ENCODE measurements around the gene MUC12. TPM values are rescaled to one million over a fixed set of nuclear protein-coding genes. Genes with fewer than 3 reads are reported as not detected.

Gene MUC12
- total RNA-seq, 4 donors from 2014 or later, result 1.1 to 2.5 TPM; not detected in 2

DNA sequence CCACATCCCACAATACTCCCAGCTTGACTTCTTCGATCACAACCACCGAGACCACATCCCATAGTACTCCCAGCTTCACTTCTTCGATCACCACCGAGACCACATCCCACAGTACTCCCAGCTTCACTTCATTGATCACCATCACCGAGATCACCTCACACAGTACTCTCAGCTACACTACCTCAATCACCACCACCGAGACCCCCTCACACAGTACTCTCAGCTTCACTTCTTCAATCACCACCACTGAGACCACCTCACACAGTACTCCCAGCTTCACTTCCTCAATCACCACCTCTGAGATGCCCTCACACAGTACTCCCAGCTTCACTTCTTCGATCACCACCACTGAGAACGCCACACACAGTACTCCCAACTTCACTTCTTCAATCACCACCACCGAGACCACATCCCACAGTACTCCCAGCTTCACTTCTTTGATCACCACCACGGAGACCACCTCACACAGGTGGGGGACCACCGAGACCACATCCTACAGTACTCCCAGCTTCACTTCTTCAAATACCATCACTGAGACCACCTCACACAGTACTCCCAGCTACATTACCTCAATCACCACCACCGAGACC is 11.4 kb upstream of the MUC12 start:
- intact Hi-C loops (cut with DNase I), result no loop called here
- H3K4me1 ChIP-seq, result no peaks in the 10 kb centered on the region
- no peak overlapping the region for H3K27ac ChIP-seq (replicated peaks in 1 of 4)
- 57% methylated on average over 12 of the region's 12 CpGs for WGBS
- peak; percentile 97 for DNase-seq (ENCODE audit: extremely low spot score)
- TF ChIP-seq EP300 (IDR thresholded peaks at IDR 0.05), result no peak
- TF ChIP-seq, protein P1, sequence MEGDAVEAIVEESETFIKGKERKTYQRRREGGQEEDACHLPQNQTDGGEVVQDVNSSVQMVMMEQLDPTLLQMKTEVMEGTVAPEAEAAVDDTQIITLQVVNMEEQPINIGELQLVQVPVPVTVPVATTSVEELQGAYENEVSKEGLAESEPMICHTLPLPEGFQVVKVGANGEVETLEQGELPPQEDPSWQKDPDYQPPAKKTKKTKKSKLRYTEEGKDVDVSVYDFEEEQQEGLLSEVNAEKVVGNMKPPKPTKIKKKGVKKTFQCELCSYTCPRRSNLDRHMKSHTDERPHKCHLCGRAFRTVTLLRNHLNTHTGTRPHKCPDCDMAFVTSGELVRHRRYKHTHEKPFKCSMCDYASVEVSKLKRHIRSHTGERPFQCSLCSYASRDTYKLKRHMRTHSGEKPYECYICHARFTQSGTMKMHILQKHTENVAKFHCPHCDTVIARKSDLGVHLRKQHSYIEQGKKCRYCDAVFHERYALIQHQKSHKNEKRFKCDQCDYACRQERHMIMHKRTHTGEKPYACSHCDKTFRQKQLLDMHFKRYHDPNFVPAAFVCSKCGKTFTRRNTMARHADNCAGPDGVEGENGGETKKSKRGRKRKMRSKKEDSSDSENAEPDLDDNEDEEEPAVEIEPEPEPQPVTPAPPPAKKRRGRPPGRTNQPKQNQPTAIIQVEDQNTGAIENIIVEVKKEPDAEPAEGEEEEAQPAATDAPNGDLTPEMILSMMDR (IDR thresholded peaks at IDR 0.05), result no peak
- TF ChIP-seq POLR2A (IDR thresholded peaks at IDR 0.05; ENCODE audit: low read depth), result no peak
- TF ChIP-seq POLR2AphosphoS5 (IDR thresholded peaks at IDR 0.05), result no peak
- H3K9me3 ChIP-seq, result peaks cover 0 to 14% (median 0%) of the 10 kb centered on the region in 4 donors
- peaks cover 0 to 59% (median 0%) of the 10 kb centered on the region in 4 donors for H3K27me3 ChIP-seq
- no peaks in the 10 kb centered on the region for H3K36me3 ChIP-seq
- no peak overlapping the region for H3K4me3 ChIP-seq

DNA sequence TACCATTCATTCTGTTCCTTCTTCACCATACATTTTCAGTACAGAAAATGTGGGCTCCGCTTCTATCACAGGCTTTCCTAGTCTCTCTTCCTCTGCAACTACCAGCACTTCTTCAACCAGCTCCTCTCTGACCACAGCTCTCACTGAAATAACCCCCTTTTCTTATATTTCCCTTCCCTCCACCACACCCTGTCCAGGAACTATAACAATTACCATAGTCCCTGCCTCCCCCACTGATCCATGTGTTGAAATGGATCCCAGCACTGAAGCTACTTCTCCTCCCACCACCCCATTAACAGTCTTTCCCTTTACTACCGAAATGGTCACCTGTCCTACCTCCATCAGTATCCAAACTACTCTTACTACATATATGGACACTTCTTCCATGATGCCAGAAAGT is 9.5 kb upstream of the MUC12 start:
- DNase-seq (ENCODE audit: extremely low spot score), result no peak
- intact Hi-C loops (cut with DNase I), result no loop called here
- H3K4me1 ChIP-seq, result no peaks in the 10 kb centered on the region
- H3K27me3 ChIP-seq, result peaks cover 0 to 65% (median 13%) of the 10 kb centered on the region in 4 donors
- H3K27ac ChIP-seq (replicated peaks in 1 of 4), result no peak overlapping the region
- H3K4me3 ChIP-seq, result no peak overlapping the region
- 68% methylated on average over 2 of the region's 2 CpGs for WGBS
- peaks cover 0 to 14% (median 0%) of the 10 kb centered on the region in 4 donors for H3K9me3 ChIP-seq
- no peaks in the 10 kb centered on the region for H3K36me3 ChIP-seq
- TF ChIP-seq, protein P1 (IDR thresholded peaks at IDR 0.05), result no peak
- TF ChIP-seq EP300 (IDR thresholded peaks at IDR 0.05) (no peak), POLR2A (IDR thresholded peaks at IDR 0.05; ENCODE audit: low read depth) (no peak), POLR2AphosphoS5 (IDR thresholded peaks at IDR 0.05) (no peak)

DNA sequence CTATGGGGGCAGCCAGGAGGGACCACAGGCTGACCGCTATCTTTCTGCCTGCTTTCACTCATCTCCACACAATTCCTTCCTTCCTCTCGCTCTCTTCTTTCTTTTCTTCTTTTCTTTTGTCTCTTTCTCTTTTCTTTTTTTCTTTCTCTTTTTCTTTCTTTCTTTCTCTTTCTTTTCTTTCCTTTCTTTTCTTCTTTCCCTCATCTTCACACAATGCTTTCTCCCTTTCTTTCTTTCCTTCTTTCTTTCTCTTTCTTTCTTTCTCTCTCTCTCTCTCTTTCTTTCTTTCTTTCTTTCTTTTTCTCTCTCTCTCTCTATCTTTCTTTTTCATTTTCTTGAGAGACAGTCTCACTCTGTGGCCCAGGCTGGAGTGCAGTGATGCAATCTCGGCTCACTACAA is 6.8 kb upstream of the MUC12 start:
- Histone ChIP-seq H3K27ac (replicated peaks in 1 of 4) (no peak overlapping the region), H3K4me3 (no peak overlapping the region), H3K4me1 (peaks cover 12 to 18% (median 17%) of the 10 kb centered on the region in 4 donors), H3K27me3 (peaks cover 9 to 74% (median 38%) of the 10 kb centered on the region in 4 donors), H3K36me3 (no peaks in the 10 kb centered on the region), H3K9me3 (peaks cover 0 to 5% (median 0%) of the 10 kb centered on the region in 4 donors)
- intact Hi-C loops (cut with DNase I), result no loop called here
- no peak for DNase-seq (ENCODE audit: extremely low spot score)
- TF ChIP-seq EP300 (IDR thresholded peaks at IDR 0.05), result no peak
- TF ChIP-seq, protein P1 (IDR thresholded peaks at IDR 0.05), result no peak
- no peak for TF ChIP-seq POLR2AphosphoS5 (IDR thresholded peaks at IDR 0.05)
- no peak for TF ChIP-seq POLR2A (IDR thresholded peaks at IDR 0.05; ENCODE audit: low read depth)
- WGBS, result 81% methylated on average over 3 of the region's 3 CpGs

DNA sequence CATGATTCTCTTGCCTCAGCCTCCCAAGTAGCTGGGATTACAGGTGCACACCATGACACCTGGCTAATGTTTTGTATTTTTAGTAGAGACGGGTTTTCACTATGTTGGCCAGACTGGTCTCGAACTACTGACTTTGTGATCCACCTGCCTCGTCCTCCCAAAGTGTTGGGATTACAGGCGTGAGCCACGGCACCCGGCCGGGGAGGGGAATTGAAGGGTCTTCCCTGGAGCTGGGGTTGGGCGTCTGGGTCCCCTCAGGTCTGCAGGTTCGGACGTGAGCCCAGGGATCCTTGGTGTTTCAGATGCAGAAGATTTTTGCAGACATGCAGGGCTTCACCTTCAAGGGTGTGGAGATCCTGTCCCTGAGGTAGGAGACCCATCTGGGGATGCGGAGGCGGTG is 6.0 kb upstream of the MUC12 start:
- 69% methylated on average over 12 of the region's 12 CpGs for WGBS
- intact Hi-C loops (cut with DNase I), result no loop called here
- H3K27me3 ChIP-seq, result peaks cover 9 to 83% (median 39%) of the 10 kb centered on the region in 4 donors
- H3K4me3 ChIP-seq, result no peak overlapping the region
- TF ChIP-seq POLR2AphosphoS5 (IDR thresholded peaks at IDR 0.05) (no peak), EP300 (IDR thresholded peaks at IDR 0.05) (no peak), POLR2A (IDR thresholded peaks at IDR 0.05; ENCODE audit: low read depth) (no peak)
- TF ChIP-seq, protein P1 (IDR thresholded peaks at IDR 0.05), result no peak
- no peak overlapping the region for H3K27ac ChIP-seq (replicated peaks in 1 of 4)
- no peaks in the 10 kb centered on the region for H3K9me3 ChIP-seq
- DNase-seq (ENCODE audit: extremely low spot score), result no peak
- H3K36me3 ChIP-seq, result no peaks in the 10 kb centered on the region
- H3K4me1 ChIP-seq, result peaks cover 12 to 18% (median 17%) of the 10 kb centered on the region in 4 donors

DNA sequence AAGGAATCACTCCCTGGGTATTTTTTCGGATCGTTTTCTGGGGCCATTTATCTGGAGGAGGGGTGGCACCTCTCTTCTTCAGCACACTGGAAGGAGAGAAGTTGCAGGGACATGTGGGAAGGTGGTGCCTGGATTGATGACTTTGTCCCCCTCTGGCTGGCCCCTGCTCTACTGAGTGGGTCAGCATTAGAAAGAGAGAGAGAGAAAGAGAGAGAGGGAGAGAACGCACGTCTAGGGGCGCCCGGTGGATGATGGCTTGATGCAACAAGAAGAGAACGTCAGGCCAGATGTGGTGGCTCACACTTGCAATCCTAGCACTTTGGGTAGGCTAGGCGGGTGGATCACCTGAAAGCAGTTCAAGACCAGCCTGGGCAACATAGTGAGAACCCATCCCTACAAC is 5.5 kb upstream of the MUC12 start:
- intact Hi-C loops (cut with DNase I), result no loop called here
- no peak for TF ChIP-seq EP300 (IDR thresholded peaks at IDR 0.05)
- TF ChIP-seq, protein P1 (IDR thresholded peaks at IDR 0.05), result no peak
- TF ChIP-seq POLR2A (IDR thresholded peaks at IDR 0.05; ENCODE audit: low read depth), result no peak
- no peak for TF ChIP-seq POLR2AphosphoS5 (IDR thresholded peaks at IDR 0.05)
- no peaks in the 10 kb centered on the region for H3K36me3 ChIP-seq
- no peak overlapping the region for H3K27ac ChIP-seq (replicated peaks in 1 of 4)
- no peaks in the 10 kb centered on the region for H3K9me3 ChIP-seq
- no peak for DNase-seq (ENCODE audit: extremely low spot score)
- H3K4me3 ChIP-seq, result no peak overlapping the region
- H3K4me1 ChIP-seq, result peaks cover 12 to 18% (median 17%) of the 10 kb centered on the region in 4 donors
- WGBS, result 71% methylated on average over 8 of the region's 8 CpGs
- peaks cover 9 to 88% (median 40%) of the 10 kb centered on the region in 4 donors for H3K27me3 ChIP-seq

Measured in esophagus muscularis mucosa (tissue), 4 donors.